Measurements from ENCODE around the gene SLC41A3.
"Not testable (repeated sequence)": the region's sequence is repeated elsewhere in the genome, so short reads cannot be mapped to it uniquely, and the experiment has no call there.

The SLC41A3 gene

GRCh38 chr3:126106336-126107202, 22.6 kb upstream of the SLC41A3 start:
- DNase-seq (ENCODE audit: low read depth in 2 of 2): no peak

GRCh38 chr3:126105691-126106187, 21.8 kb upstream of the SLC41A3 start:
- DNase-seq (ENCODE audit: low read depth in 2 of 2): no peak

- no peak for DNase-seq (ENCODE audit: low read depth in 2 of 2)
Observed at GRCh38 chr3:126104742-126105605, 21.1 kb upstream of the SLC41A3 start.

GRCh38 chr3:126104028-126104635, 20.2 kb upstream of the SLC41A3 start:
- no peak for DNase-seq (ENCODE audit: low read depth in 2 of 2)

- DNase-seq (ENCODE audit: low read depth in 2 of 2): no peak
Observed at GRCh38 chr3:126103121-126104027, 19.4 kb upstream of the SLC41A3 start.

GRCh38 chr3:126102530-126102951, 18.6 kb upstream of the SLC41A3 start:
- no peak for DNase-seq (ENCODE audit: low read depth in 2 of 2)

GRCh38 chr3:126102011-126102410, 18.1 kb upstream of the SLC41A3 start:
- no peak for DNase-seq (ENCODE audit: low read depth in 2 of 2)

GRCh38 chr3:126101521-126101982, 17.6 kb upstream of the SLC41A3 start:
- no peak for DNase-seq (ENCODE audit: low read depth in 2 of 2)

GRCh38 chr3:126100634-126101301, 16.8 kb upstream of the SLC41A3 start:
- DNase-seq (ENCODE audit: low read depth in 2 of 2): no peak

GRCh38 chr3:126100269-126100633, 16.3 kb upstream of the SLC41A3 start:
- DNase-seq (ENCODE audit: low read depth in 2 of 2): no peak

GRCh38 chr3:126098391-126098858, 14.5 kb upstream of the SLC41A3 start:
- no peak for DNase-seq (ENCODE audit: low read depth in 2 of 2)

- no peak for DNase-seq (ENCODE audit: low read depth in 2 of 2)
Observed at GRCh38 chr3:126097801-126098200, 13.9 kb upstream of the SLC41A3 start.

GRCh38 chr3:126096274-126096673, 12.3 kb upstream of the SLC41A3 start:
- not testable (repeated sequence) for DNase-seq (ENCODE audit: low read depth in 2 of 2)

GRCh38 chr3:126092128-126092527, 8.2 kb upstream of the SLC41A3 start:
- not testable (repeated sequence) for DNase-seq (ENCODE audit: low read depth in 2 of 2)

GRCh38 chr3:126087552-126088175, 3.7 kb upstream of the SLC41A3 start:
- DNase-seq (ENCODE audit: low read depth in 2 of 2): no peak

GRCh38 chr3:126085841-126086240, 1.9 kb upstream of the SLC41A3 start:
- DNase-seq (ENCODE audit: low read depth in 2 of 2): no peak

GRCh38 chr3:126085276-126085675, 1.4 kb upstream of the SLC41A3 start:
- no peak for DNase-seq (ENCODE audit: low read depth in 2 of 2)

GRCh38 chr3:126084768-126085180, 850 bp upstream of the SLC41A3 start:
- no peak for DNase-seq (ENCODE audit: low read depth in 2 of 2)

- DNase-seq (ENCODE audit: low read depth in 2 of 2): no peak
Observed at GRCh38 chr3:126083511-126083912, 412 bp downstream of the SLC41A3 start.

- no peak for DNase-seq (ENCODE audit: low read depth in 2 of 2)
Observed at GRCh38 chr3:126083138-126083445, 832 bp downstream of the SLC41A3 start.
